Tibial nerve (tissue), 4 donors: Measurements from ENCODE around the gene LSM14B.

ENCODE experiments used
- CTCF ChIP-seq, 5 experiments: fragments of 200-600 bp in 3 of 5; fragments of 450-650 bp in 2 of 5; sonication (generic) in 3 of 5; IDR thresholded peaks; one replicate each; pipeline ENCODE4 v1.5.1; 2016 to 2019; ENCODE audit warnings: antibody characterized with exemption in 5 of 5, mild to moderate bottlenecking in 3 of 5, moderate library complexity in 2 of 5
- EP300 ChIP-seq, 2 donors: sonication (generic); formaldehyde crosslinking; IDR thresholded peaks; one replicate each; pipeline ENCODE4 v1.6.1; 2017; ENCODE audit warnings: antibody characterized with exemption in 2 of 2, mild to moderate bottlenecking in 1 of 2

GRCh38 chr20:62146019-62146755 lies 23.9 kb downstream of the LSM14B start:
- TF ChIP-seq CTCF (IDR thresholded peaks at IDR 0.05): no peak
- TF ChIP-seq EP300 (IDR thresholded peaks at IDR 0.05): no peak
